Posterior vena cava (tissue), 2 donors: Measurements from ENCODE around the gene CNGB1. TPM values are rescaled to one million over a fixed set of nuclear protein-coding genes. Genes with fewer than 3 reads are reported as not detected.

ENCODE experiments used
- DNase-seq: peaks from one replicate; pipeline ENCODE4 v3.0.0-alpha.2; 2020; ENCODE audit warnings: low spot score
- intact Hi-C, 2 donors: fragments of 100-400 bp; cut with DNase I; formaldehyde crosslinking; loops; one replicate each; pipeline versions ENCODE4 v1.14.1 to v1.14.2; 2022 to 2023
- total RNA-seq, 2 donors: library from RNA; stranded (reverse); fragmentation: NEBNext Ultra II Directional; extraction: Animal tissue kit (Norgen Biotek cat#: 25700); gene quantifications; one replicate each; pipeline ENCODE4 v1.2.1, GENCODE V29; 2021
- donor health status: DM: yes; HTN: yes; CAD: no.
- donor health status: DM: yes; HTN: yes; CAD: no.

The CNGB1 gene
- total RNA-seq, 2 donors from 2014 or later = not detected

DNA sequence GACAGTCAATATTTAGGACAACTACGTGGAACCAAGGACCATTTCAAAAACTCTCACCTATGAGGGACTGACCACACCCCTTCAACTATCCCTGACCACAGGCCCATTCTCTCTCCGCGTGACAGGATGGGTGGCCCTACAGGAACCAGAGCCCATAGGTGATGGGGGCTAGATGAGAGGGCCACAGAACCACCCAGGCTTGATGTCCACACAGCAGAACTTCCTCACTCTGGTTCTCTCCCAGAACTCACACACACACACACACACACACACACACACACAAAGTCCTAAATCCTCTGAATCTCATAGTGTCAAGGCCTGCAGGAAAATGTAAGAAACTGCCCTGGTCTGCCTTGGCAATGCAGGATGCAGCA, 28.1 kb upstream of the CNGB1 start:
- no peak for DNase-seq
- intact Hi-C loops = loop anchor here in 1 of 2 donors (10.0 kb wide), 1 partner anchor 234 kb away; no protein-coding TSS in a partner anchor

DNA sequence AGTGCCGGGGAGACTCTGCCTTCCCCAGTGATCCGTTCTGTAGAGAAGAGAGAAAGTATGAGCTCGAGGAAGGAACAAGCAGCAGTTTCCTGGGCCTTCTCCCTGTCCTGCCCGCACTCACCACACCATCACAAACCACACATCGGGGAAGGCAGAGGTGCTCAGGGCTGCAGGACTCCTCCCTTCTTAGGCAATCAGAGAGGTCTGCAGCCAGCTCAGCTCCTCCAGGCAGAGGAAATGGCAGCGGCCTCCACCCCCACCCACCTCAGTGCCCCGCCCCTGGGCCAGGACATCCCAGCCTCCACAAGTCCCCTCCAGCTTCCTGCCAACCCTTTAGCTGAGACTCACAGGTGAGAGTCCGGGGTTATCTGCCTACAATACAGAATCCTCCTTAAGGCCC, 27.6 kb upstream of the CNGB1 start:
- no peak for DNase-seq
- intact Hi-C loops = loop anchor here in 1 of 2 donors (10.0 kb wide), 1 partner anchor 234 kb away; no protein-coding TSS in a partner anchor

DNA sequence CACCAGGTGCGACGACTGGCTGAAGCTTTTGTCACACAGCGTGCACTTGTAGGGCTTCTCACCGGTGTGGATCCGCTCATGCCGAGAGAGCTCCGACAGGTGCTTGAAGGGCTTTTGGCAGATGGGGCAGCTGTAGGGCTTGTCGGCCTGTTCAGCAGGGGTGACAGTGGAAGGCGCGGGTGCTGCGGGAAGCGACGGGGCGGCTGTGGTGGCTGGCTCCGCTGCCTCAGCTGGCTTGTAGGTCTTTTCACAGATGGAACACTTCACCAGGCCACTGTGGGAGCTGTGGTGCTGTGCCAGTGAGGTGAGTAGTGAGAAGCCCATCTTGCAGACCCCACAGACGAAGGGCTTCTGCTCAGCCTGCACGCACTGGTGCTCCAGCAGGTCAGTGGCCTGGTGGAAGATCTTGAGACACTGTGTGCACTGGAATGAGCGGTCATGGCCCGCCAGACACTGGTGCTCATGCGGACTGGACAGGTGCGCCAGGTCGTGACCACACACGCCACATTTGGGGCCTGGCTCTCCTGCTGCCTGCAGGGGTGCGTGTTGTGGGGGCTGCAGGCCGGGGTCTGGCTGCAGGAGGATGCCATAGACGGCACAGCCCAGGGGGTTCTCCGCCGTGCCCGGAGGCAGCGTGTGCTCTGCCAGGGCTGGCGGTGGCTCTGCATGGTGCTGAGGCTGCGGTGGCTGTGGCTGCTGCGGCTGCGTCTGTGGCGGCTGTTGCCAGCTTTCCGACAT, 26.8 kb upstream of the CNGB1 start:
- no peak for DNase-seq
- intact Hi-C loops = loop anchor here in 1 of 2 donors (10.0 kb wide), 1 partner anchor 233 kb away; no protein-coding TSS in a partner anchor

DNA sequence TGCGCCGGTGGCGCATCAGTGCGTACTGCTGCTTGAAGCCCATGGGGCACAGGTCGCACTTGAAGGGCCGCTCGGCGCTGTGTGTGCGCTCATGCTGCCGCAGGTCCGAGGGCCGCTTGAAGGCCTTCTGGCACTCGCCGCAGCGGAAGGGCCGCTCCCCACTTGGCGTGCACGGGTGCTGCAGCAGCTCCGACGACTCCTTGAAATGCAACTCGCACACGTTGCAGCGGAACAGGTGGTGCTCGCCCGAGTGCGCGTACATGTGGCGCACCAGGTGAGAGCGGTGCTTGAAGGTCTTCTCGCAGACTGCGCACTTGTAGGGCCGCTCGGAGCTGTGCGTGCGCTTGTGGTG, 26.2 kb upstream of the CNGB1 start:
- intact Hi-C loops = loop anchor here in 1 of 2 donors (10.0 kb wide), 1 partner anchor 232 kb away; no protein-coding TSS in a partner anchor
- DNase-seq = no peak

DNA sequence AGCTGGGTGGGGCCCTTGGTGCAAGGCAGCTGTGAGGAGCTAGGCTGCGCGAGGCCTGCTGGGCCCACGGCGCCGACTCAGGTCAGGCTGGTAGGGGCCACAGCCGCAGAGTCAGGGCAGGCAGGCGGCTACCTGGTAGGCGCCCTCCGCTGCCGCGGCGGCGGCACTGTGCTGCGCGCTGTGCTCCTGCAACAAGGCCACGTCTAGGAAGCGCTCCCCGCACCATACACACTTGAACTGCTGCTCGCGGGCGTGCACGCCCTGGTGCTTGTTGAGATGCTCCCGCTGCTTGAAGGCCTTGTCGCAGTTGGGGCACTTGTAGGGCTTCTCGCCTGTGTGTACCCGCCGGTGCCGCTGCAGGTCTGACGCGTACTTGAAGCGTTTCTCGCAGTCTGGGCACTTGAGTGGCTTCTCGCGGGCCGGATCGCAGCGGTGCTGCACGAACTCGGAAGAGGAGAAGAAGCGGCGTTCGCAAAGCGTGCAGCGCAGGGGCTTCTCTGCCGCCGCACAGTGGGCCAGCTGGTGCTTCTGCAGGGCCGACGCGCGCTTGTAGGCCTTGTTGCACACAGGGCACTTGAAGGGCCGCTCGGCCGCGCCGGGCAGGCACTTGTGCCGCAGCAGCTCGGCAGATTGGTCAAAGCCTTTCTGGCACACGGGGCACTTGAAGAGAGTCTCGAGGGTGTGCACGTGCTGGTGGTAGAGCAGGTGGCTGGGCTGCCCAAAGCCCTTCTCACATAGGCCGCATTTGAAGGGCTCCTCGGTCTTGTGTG, 25.7 kb upstream of the CNGB1 start:
- intact Hi-C loops = loop anchor here in 1 of 2 donors (10.0 kb wide), 1 partner anchor 232 kb away; no protein-coding TSS in a partner anchor
- DNase-seq = no peak

DNA sequence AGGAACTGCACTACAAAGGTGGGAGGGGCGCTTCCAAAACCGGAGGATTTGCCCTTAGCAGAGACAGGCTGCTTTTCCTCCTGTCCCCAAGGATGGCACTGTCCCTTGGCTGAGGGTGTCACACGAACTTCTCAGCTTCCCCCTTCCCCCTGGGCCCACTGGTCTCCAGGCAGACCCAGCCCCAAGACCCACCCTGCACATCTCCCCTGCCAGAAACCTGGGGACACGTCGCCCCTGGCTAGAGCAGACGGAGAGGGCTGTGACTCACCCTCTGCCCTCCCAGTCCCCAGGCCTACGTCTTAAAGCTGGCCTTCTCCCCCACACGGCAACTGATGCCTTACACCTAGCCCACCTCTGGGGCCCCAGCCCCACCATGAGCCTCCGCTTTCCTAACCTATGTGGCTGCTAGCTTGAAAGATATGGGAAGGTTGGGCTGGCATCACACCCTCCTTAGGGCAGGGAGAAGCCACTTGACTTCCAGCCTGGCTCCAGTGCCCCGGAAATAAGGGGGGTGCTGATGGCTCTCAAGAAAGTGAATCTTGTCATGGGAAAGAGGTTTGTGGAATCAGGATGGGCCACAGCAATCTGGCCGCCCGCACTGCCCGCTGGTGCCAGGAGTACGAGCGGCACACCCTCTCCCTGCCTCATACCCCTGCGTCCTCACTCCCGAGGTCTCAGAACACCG, 24.9 kb upstream of the CNGB1 start:
- no peak for DNase-seq
- intact Hi-C loops = loop anchor here in 1 of 2 donors (10.0 kb wide), 1 partner anchor 231 kb away; no protein-coding TSS in a partner anchor

DNA sequence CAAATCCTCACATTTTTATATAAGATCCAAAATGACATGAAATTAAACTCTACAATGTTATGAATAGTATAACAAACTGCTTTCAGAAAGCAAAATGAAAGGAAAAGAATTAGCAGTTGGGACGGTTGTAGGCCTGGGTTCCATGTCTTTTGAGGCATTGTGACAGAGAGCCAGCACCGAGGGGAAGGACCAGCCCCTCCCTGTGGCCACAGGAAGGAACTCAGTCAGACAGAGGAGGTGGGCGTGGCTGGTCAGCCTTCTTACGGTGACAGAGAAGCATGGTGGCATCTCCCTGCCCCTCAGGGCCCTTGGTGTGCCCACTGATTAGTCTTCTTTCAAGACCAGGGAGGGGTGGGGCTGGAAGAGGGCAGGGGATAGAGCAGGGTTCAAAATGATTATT, 23.9 kb upstream of the CNGB1 start:
- intact Hi-C loops = loop anchor here in 1 of 2 donors (10.0 kb wide), 1 partner anchor 230 kb away; no protein-coding TSS in a partner anchor
- no peak for DNase-seq

DNA sequence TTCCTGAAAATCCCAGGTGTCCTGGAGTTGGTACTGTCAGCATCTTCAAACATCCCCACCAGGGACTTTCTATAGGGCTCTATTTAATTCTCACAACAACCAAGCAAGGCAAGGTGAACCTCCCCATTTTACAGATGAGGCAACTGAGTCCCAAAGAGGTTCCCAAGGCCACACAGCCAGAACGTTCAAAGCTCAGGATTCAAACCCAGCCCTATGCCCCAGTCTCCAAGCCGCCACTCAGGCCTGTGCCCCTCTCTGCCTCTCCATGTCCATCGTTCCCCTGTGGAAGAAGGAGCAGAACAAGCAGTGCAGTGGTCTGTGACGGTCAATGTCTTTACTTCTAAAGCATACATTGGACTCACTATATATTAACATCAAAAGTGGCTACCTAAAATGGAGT, 23.4 kb upstream of the CNGB1 start:
- intact Hi-C loops = loop anchor here in 1 of 2 donors (10.0 kb wide), 1 partner anchor 230 kb away; no protein-coding TSS in a partner anchor

DNA sequence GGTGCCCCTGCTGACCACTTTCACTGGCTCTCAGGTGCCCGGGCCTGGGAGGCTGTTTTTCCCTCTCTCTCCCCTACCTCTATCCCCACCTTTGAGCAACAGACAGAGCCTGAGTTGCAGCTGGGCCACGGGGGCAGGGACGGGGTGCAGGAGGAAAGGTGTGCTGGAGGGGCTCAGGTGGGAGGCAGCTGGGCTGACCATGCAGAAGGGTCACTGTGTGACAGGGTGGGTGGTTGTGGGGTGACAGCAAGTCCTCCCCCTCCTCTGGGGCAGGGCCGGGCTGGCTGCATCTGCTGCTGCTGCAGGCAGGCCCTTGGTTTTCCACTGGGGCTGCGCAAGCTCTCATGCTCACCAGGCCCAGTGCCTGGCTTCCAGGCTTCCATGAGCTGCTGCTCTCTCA, 23.0 kb upstream of the CNGB1 start:
- no peak for DNase-seq
- intact Hi-C loops = loop anchor here in 1 of 2 donors (10.0 kb wide), 1 partner anchor 229 kb away; no protein-coding TSS in a partner anchor

More for the DNA sequence above, 23.4 kb upstream of the CNGB1 start:
- no peak for DNase-seq

DNA sequence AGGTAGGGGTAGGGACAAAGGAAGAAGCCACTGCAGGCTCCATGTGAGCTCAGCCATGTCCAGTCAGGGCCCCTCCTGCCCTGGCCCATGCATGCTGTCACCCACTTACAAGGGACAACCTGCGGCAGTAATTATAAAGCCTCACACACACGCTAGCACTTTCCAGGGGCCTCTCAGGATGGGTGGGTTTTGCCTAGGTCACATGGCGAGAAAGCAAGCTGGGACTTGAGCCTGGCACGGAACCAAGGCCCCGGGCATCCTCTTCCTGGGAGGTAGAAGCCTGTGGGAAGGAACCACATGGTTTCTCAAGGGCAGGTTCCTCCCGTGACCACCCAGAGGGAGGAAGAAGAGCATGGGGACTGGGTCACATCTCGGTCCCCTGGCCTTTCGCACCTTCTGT, 22.5 kb upstream of the CNGB1 start:
- intact Hi-C loops = loop anchor here in 1 of 2 donors (10.0 kb wide), 1 partner anchor 229 kb away; no protein-coding TSS in a partner anchor
- no peak for DNase-seq

DNA sequence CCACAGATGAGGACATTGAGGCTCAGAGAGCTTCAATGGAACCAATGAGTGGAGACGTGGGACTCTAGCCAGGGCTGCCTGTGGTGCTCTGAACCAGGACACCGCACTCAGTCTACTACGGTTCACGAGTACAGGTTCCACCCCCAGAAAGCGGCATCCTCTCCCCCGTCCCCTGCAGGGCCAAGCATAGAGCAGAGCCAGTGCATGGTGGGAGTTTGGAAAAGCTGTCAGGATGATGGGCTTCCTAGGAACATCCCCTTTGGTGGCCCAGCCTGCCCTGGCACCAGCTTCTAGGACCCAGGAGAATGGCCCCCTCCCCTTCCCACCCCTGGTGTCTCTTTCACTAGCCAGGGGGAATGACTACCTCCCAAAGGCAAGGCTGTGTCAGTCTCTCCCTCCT, 21.2 kb upstream of the CNGB1 start:
- no peak for DNase-seq
- intact Hi-C loops = loop anchor here in 1 of 2 donors (10.0 kb wide), 1 partner anchor 227 kb away; no protein-coding TSS in a partner anchor

DNA sequence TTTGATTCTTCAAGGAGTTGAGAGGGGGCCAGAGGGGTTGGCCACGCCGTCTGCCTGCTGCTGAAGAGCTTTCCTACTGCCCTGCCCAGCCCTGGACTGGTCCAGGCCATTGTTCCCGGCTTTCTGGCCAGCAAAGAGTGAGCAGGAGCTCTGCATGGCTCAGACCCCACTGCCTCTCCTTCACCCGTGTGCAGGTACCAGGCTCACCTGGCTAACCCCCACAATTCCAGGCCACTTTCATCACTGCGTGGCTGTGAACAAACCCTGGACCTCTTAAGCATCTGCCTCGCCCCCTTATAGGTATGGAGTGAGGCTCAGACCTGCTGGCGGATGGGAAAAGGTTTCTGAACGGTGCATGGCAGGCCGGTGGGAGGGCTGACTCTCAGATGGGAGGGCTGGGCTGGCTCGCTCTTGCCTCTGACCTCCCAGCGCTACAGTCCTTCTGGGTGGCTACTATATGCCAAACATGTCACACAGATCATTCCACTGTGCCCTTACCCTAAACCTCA, 20.7 kb upstream of the CNGB1 start:
- intact Hi-C loops = loop anchor here in 1 of 2 donors (10.0 kb wide), 1 partner anchor 227 kb away; no protein-coding TSS in a partner anchor
- no peak for DNase-seq

DNA sequence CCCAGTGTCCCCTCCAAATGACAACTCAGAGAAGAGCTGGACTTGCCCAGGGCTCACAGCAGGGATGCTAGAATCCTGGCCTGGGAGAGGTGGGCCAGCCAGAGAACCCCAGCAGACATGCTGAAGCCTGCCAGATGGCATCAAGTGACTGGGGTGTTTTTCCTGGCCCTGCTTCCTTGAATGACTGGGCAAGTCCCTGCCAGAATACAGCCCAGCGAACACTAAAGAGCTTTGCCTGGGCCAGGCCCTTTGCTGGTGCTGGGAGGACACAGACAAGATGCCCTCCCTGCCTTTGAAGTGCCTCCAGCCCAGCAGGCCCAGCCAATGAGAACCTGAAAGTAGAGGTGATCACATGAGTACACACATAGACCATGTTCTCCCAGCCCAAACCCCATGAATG, 18.0 kb upstream of the CNGB1 start:
- intact Hi-C loops = no loop called here
- DNase-seq = peak; percentile 29

DNA sequence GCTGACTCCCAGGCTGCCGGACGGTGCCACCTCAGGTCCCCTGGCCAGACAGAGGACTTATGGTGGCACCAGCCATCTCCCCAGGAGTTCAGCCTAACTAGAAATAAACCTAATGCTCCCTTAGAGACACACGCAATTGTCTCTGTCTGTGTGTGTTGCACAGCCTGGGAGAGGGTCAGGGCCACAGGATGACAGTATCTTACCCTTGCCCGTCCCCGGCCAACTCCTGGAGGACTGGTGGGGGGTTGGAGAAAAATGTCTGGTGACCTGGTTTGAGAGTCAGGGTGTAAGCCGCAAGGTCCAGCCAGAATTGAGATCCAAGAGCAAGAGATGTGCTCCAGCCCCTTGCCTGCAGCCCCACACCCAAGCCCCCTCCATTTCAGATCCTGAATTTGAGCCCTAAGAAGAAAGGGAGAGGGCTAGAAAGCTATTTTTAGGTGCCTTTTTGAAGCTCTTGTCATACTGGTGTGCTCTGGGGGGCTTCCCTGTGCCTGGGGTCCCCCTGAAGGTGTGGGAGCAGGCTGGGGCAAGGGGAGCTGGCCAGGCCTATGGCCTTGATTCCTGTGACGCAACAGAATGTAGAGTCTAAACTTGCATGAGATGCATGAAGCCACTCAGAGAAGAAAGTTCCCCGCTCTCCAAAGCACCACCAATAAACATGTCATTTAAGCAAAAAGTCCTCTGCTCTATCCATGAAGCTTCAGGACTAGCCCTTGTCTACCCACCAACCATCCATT, 16.7 kb upstream of the CNGB1 start:
- intact Hi-C loops = no loop called here
- DNase-seq = peak; percentile 37

DNA sequence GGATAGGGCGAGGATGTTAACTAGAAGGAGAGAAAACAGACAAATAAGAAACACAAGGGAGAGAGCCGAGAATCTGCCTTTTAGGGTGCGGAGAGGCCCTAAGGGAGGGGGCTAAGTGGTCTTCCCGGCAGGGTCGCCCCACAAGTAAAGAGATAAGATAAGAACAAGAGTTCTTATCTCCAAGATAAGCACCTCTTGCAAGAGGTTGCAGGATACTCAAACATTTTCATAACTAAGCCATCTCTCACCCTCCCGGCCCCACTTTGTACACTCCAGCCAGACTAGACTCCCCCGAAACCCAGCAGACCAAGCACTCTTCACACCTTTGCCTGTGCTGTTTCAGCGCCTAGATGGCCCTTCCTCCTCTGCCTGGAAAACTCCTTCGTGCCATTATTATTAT, 15.3 kb upstream of the CNGB1 start:
- peak; percentile 41 for DNase-seq
- intact Hi-C loops = no loop called here

DNA sequence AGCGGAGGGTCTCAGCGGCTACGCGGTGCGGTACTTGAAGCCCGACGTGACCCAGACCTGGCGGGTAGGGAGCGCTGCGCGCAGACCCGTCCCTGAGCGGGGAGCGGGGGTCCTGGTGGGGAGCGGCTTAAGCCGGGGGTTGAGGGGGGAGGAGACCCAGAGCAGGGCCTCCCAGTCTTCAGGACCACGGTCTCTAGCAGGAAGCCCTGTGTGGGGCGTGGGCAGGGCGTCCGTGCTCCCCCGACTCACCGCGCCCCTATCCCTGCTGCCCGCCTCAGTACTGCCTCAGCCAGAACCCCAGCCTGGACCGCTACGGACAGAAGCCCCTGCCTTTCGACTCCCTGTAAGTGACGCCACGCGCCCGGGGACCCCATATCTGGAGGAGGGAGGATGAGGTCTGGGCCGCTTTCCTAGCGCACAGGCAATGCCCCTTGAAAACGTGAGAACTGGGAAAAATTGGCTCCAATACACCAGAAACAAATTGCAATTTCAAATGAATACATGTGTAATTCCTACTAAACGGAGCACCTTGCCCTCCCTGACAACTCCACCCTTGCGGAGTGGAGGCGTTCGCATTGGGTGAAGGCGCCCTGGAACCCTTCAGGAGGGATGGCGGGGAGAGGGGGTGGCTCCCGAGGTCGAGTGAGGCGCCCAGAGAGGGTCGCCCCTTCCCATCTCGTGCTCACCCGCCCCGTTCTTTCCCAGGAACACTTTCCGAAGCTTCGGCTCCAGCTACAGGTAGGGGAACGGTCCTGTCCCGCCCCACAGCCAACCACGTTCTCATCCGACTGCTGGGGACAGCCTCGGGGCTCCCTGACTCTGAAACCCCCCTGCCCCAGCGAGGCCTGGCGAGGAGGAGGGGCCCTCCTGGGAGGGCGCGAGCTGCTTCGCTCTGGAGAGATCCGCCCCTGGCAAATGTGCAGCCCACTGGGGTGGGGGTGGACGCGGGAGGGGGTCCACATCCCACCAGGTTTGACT, 14.6 kb upstream of the CNGB1 start:
- peak; percentile 81 for DNase-seq
- intact Hi-C loops = no loop called here

DNA sequence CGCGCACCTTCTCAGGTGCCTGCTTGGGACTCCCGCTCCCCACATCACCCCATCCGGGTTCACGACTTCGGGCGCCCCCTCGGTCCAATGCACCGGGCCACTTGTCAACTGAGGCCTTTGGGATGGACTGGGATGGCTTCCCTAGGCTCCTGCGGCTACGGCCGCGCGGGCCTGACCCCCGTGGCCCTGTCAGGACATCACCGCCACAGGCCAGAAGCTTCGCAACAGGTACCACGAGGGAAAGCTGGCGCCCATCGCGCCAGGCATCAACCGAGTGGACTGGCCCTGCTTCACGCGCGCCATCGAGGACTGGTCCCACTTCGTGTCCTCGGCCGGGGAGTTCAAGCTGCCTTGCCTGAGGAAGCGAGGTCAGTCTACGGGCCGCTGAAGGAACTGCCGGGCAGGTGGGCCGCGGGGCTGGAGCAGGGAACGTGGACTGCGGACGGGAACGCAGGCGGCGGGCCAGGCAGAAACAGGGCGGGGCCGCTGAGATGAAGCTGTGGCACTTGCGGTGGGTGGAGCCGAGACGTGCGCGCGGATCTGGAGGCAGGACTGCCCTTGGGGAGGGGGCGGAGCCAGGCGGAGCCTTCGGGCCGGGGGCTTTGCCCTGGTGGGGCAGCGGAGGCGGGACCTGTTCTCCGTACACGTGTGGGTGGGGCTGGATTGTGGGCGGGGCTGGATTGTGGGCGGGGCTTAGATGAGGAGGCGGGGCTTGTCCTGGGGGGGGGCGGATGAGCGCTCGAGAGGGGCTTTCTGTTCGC, 13.7 kb upstream of the CNGB1 start:
- intact Hi-C loops = no loop called here
- peak; percentile 93 for DNase-seq
